Measurements from ENCODE around the gene CYSTM1. TPM values are rescaled to one million over a fixed set of nuclear protein-coding genes. Genes with fewer than 3 reads are reported as not detected.
"Not testable (repeated sequence)": the region's sequence is repeated elsewhere in the genome, so short reads cannot be mapped to it uniquely, and the experiment has no call there.

The CYSTM1 gene
- total RNA-seq, 1 donor from 2014 or later: 24.6 TPM

GRCh38 chr5:140175367-140176030 is 511 bp downstream of the CYSTM1 start:
- DNase-seq (ENCODE audit: low spot score) (peak; percentile 74), ATAC-seq (peak; percentile 69)

- DNase-seq (ENCODE audit: low spot score): no peak
- no peak for ATAC-seq
These were observed 1.0 kb downstream of the CYSTM1 start for GRCh38 chr5:140176031-140176387.

DNA sequence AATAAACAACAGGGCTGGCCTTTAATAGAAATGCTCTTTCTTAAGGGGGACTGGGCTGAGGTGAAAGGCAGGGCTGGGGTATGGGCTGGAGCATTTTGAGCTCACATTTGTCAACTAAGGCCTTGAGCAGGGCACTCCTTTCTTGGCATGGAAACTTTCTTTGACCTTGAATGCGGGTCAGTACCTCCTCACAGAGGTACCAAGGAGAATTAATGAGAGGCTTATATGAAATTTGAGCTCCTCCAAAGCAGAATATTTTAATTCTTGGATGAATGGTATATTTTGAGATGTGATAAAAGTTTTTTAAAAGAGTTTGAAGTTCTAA is 3.1 kb downstream of the CYSTM1 start:
- no peak for ATAC-seq
- DNase-seq (ENCODE audit: low spot score): no peak

- DNase-seq (ENCODE audit: low spot score) (no peak), ATAC-seq (no peak)
These were observed 3.6 kb downstream of the CYSTM1 start for GRCh38 chr5:140178482-140179116.

DNA sequence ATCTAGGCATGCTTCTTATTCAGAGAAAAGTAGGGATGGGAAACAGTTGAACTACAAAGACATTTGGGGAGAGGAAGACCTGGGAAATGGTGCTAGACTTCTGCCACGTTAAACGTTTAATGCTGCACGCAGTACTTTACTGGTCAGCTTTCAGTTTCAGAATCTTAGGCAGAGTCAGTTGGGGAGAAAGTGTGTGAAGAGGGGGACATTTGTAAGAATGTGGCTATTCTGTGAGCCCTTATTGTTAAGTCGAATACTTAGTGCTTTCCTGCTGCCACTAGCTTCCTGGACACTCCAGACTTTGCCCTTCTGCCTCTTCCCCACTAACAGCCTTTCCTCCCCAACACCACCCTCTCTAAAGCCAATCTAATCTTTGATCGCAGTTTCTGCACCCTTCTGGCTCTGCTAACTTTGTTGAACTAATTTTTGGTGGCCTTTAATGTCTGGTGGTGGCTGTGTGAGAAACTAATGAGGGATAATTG is 6.1 kb downstream of the CYSTM1 start:
- DNase-seq (ENCODE audit: low spot score) (no peak), ATAC-seq (peak; percentile 87)

GRCh38 chr5:140181525-140181924 is 6.5 kb downstream of the CYSTM1 start:
- ATAC-seq: no peak
- DNase-seq (ENCODE audit: low spot score): no peak

GRCh38 chr5:140182075-140182711 is 7.2 kb downstream of the CYSTM1 start:
- DNase-seq (ENCODE audit: low spot score): no peak
- no peak for ATAC-seq

DNA sequence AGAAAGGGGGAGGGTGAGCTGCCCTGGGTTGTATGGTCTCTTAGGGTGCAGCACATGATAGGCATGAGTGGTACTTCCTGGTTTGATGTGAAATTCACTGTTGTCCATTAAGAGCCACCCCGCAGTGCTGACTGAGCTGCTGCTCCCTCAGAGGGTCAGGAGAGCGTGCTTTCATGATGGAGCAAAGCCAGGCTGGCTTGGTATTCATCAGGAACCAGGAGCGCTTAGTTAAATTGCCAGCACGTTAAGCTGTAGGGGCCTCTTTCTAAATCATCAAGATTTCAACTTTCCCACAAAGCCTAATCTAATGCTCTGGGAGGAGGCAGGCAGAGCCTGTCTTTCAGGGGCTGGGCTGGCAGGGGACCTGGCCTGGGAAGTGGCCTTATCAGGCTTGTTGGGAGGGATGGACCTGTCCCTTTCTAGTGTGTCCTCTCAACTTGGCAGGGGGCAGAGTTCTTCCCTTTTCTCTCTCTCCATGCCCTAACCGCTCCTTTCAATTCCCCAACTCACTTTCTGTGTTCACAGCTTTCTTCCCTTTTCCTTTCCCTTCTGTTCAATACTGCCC is 7.9 kb downstream of the CYSTM1 start:
- ATAC-seq: peak; percentile 33
- no peak for DNase-seq (ENCODE audit: low spot score)

DNA sequence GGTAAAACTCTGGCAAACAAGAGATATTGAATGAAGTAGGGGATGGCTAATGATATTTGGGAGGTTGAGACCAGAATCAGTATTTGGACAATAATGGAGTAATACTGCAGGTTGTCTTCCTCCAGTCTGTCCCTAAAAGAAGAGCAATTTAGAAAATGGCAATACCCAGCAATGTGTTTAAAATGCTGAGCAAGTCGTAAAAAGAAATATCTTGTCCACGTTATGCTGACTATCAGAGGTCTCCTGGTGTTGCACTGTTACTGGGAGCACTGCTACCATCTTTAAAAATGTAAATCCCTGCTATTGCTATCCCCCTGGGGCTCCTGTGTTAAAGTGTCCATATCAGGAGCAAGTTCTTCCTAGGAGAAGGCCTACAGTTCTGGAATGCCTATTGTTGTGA is 10.4 kb downstream of the CYSTM1 start:
- DNase-seq (ENCODE audit: low spot score) (no peak), ATAC-seq (no peak)

DNA sequence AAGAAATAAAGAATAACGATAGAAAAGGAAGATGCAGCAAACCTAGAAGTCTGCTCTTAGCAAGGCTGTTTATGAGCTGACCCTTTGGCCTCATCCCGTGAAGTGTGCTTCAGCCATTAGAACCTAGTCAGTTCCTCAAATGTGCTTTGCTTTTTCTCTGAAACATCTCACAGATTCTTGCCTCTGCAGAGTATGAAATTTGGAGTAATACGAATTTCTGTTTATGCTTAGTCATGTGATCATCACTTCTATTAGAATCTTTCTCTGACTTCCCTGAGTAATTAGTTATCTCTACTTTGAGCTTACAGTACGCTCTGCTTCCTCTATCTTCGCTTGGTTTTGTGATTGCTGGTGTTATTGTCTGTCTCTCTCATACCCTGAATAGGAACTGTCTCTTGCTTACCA is 11.3 kb downstream of the CYSTM1 start:
- DNase-seq (ENCODE audit: low spot score) (no peak), ATAC-seq (no peak)

DNA sequence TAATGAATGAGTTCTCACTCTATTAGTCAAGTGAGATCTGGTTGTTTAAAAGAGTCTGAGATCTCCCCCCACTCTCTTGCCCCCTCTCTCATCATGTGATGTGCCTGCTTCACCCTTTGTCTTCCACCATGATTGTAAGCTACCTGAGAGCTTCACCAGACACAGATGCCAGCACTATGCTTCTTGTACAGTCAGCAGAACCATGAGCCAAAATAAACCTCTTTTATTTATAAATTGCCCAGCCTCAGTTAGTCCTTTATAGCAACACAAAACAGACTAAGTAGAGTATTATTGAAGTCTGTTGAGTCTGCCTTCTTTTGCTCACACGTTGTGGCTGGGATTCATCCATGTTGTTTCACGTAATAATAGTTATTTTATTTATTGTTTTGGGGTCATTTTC is 14.3 kb downstream of the CYSTM1 start:
- no peak for ATAC-seq
- no peak for DNase-seq (ENCODE audit: low spot score)

DNA sequence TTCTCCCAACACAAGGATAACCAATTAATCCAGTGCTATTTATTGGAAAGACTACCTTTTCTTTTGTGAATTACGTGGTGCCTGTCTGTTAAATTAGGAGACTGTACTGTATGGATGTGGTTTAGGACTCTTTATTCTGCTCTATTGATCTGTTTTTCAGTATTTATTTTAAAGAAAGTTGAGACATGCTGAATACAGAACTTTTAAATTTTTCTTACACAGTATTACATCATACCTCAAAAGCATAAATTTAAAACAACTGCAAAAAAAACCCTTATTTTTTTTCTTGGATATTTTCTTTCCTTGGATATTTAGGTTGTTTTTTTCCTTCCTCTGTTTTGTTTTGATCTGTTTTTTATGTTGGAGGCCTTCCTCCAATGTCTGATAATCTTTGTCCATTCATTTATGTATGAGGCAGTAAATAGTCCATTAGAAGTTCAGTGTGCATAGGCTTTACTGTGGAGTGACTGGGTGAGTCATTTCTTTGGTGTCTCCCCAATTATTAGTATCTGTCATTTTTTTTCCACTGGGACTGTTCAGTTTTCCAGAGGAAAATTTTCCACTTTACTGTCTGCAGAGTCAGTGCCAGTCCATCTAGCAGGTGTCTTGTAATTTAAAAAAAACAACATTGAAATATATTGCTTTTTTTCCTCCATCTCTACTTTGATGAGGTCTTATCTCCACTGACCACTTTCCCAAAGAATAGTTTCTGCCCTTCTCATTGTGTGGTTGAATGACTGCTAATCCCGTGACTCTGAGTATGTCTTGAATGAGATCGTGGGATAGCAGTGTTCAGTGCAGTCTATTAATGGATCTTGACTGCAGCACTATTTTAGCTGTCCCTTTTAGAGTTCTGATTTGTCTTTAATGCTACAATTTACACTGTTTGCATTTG is 15.2 kb downstream of the CYSTM1 start:
- no peak for DNase-seq (ENCODE audit: low spot score)
- no peak for ATAC-seq

- DNase-seq (ENCODE audit: low spot score): no peak
- no peak for ATAC-seq
These were observed 15.9 kb downstream of the CYSTM1 start for GRCh38 chr5:140190872-140191218.

DNA sequence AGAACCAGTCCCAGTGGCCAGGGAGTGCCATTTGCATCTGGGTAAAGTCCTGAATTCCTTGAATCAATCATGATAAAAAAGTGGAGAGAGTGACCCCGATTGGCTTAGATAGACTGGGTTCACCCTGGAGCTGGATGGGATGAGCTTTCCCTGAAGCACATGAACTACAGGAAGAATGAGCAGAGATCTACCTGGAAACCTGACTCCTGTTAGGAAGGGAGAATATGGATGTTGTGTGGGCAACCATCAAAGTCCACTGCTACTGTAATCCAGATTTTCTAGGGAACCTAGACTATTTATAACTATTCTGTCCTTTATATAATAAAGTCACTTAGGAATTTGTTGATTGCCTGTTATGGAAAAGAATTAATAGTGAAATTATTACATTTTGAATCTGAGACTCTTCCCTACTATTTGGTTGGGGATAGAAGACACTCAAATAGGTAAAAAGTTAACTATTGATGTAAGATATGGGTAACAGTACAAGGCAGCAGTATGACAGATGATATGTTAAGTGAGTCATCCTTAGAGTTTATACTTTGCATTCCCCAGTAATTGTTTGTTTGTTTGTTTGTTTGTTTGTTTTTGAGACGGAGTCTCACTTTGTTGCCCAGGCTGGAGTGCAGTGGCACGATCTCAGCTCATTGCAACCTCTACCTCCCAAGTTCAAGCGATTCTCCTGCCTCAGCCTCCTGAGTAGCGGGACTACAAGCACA is 17.9 kb downstream of the CYSTM1 start:
- no peak for ATAC-seq
- DNase-seq (ENCODE audit: low spot score): no peak

- no peak for ATAC-seq
- DNase-seq (ENCODE audit: low spot score): no peak
These were observed 19.7 kb downstream of the CYSTM1 start for GRCh38 chr5:140194662-140195061.

DNA sequence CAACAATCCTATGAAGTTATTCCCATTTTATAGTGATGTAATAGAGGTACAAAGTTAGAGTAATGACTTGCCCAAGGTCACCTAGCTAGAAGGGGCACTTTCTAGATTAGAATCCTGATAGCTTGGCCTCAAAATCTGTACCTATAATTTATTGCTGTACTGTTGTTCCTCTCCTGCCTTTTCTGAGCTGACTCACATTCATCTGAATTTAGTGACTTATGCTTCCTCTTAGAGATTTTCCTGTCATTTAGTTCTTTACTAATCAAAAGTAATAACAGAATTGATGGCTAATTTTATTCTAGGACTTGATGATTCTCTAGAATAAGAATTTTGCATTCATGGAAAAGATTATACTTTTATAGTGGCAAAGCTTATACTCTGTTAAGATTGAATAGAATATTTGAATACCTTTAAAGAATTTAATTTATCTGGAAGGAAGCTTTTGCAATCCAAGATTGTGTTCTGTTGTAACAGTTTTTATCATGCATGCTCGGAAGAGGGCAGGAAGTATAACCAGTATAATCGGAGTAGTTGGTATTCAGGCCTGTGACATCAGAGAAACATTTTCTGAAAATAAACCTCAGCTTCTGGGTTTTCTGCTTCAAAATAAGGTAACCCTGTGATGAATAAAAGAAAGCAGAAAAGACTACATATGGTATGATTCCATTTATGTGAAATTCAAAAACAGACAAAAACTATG is 21.3 kb downstream of the CYSTM1 start:
- ATAC-seq (peak; percentile 12), DNase-seq (ENCODE audit: low spot score) (no peak)

- peak; percentile 51 for ATAC-seq
- no peak for DNase-seq (ENCODE audit: low spot score)
These were observed 22.0 kb downstream of the CYSTM1 start for GRCh38 chr5:140197023-140197422.

DNA sequence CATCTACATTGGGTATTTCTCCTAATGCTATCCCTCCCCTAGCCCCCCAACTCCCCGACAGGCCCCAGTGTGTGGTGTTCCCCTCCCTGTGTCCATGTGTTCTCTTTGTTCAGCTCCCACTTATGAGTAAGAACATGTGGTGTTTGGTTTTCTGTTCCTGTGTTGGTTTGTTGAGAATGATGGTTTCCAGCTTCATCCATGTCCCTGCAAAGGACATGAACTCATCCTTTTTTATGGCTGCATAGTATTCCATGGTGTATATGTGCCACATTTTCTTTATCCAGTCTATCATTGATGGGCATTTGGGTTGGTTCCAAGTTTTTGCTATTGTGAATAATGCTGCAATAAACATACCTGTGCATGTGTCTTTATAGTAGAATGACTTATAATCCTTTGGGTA is 23.9 kb downstream of the CYSTM1 start:
- not testable (repeated sequence) for DNase-seq (ENCODE audit: low spot score); ATAC-seq

GRCh38 chr5:140202078-140202477 is 27.1 kb downstream of the CYSTM1 start:
- ATAC-seq (no peak), DNase-seq (ENCODE audit: low spot score) (no peak)

- no peak for ATAC-seq
- no peak for DNase-seq (ENCODE audit: low spot score)
These were observed 27.6 kb downstream of the CYSTM1 start for GRCh38 chr5:140202610-140203009.
